ENCODE data around the gene RNASE12. TPM values are rescaled to one million over a fixed set of nuclear protein-coding genes. Genes with fewer than 3 reads are reported as not detected.

The RNASE12 gene
- total RNA-seq, 3 donors from 2014 or later, result not detected

- Histone ChIP-seq H3K27ac (no peak overlapping the region), H3K36me3 (no peaks in the 10 kb centered on the region), H3K27me3 (no peaks in the 10 kb centered on the region), H3K4me1 (no peaks in the 10 kb centered on the region), H3K9me3 (no peaks in the 10 kb centered on the region), H3K4me3 (no peak overlapping the region)
- no peak for TF ChIP-seq CTCF (IDR thresholded peaks at IDR 0.05)
- TF ChIP-seq POLR2AphosphoS5 (IDR thresholded peaks at IDR 0.05), result no peak
- TF ChIP-seq POLR2A (IDR thresholded peaks at IDR 0.05), result no peak
- intact Hi-C loops (cut with DNase I; ENCODE audit: low total_unique reads), result no loop called here
- DNase-seq (ENCODE audit: low spot score in 2 of 2), result no peak
Measured at GRCh38 chr14:20618271-20618749, 27.1 kb upstream of the RNASE12 start.

GRCh38 chr14:20617138-20618003 lies 26.2 kb upstream of the RNASE12 start:
- Histone ChIP-seq H3K27ac (no peak overlapping the region), H3K36me3 (no peaks in the 10 kb centered on the region), H3K4me1 (no peaks in the 10 kb centered on the region), H3K9me3 (no peaks in the 10 kb centered on the region), H3K27me3 (no peaks in the 10 kb centered on the region), H3K4me3 (no peak overlapping the region)
- intact Hi-C loops (cut with DNase I; ENCODE audit: low total_unique reads), result no loop called here
- DNase-seq (ENCODE audit: low spot score in 2 of 2), result no peak
- TF ChIP-seq CTCF (IDR thresholded peaks at IDR 0.05) (no peak), POLR2A (IDR thresholded peaks at IDR 0.05) (no peak), POLR2AphosphoS5 (IDR thresholded peaks at IDR 0.05) (no peak)

GRCh38 chr14:20615996-20616395 lies 24.8 kb upstream of the RNASE12 start:
- intact Hi-C loops (cut with DNase I; ENCODE audit: low total_unique reads), result no loop called here
- Histone ChIP-seq H3K27me3 (no peaks in the 10 kb centered on the region), H3K4me1 (no peaks in the 10 kb centered on the region), H3K4me3 (no peak overlapping the region), H3K36me3 (no peaks in the 10 kb centered on the region), H3K27ac (no peak overlapping the region), H3K9me3 (no peaks in the 10 kb centered on the region)
- TF ChIP-seq CTCF (IDR thresholded peaks at IDR 0.05), result no peak
- TF ChIP-seq POLR2A (IDR thresholded peaks at IDR 0.05), result no peak
- no peak for TF ChIP-seq POLR2AphosphoS5 (IDR thresholded peaks at IDR 0.05)
- DNase-seq (ENCODE audit: low spot score in 2 of 2), result no peak

- intact Hi-C loops (cut with DNase I; ENCODE audit: low total_unique reads), result loop anchor here (5.0 kb wide), 1 partner anchor 68 kb away; the partner anchor contains the start of gene RNASE4
- peak overlapping the region; percentile 74 to 83 for H3K27ac ChIP-seq
Measured at GRCh38 chr14:20614038-20614840, 23.1 kb upstream of the RNASE12 start.

More at GRCh38 chr14:20614038-20614840, 23.1 kb upstream of the RNASE12 start:
- H3K36me3 ChIP-seq, result no peaks in the 10 kb centered on the region
- H3K9me3 ChIP-seq, result no peaks in the 10 kb centered on the region
- H3K4me1 ChIP-seq, result no peaks in the 10 kb centered on the region
- DNase-seq (ENCODE audit: low spot score in 2 of 2), result no peak
- H3K4me3 ChIP-seq, result peak overlapping the region; percentile 42 to 69 (median 62)
- H3K27me3 ChIP-seq, result no peaks in the 10 kb centered on the region
- TF ChIP-seq CTCF (IDR thresholded peaks at IDR 0.05), result no peak
- TF ChIP-seq POLR2A (IDR thresholded peaks at IDR 0.05), result no peak
- TF ChIP-seq POLR2AphosphoS5 (IDR thresholded peaks at IDR 0.05), result no peak
